ENCODE measurements around the gene SEMA4F.

SEMA4F gene

DNA sequence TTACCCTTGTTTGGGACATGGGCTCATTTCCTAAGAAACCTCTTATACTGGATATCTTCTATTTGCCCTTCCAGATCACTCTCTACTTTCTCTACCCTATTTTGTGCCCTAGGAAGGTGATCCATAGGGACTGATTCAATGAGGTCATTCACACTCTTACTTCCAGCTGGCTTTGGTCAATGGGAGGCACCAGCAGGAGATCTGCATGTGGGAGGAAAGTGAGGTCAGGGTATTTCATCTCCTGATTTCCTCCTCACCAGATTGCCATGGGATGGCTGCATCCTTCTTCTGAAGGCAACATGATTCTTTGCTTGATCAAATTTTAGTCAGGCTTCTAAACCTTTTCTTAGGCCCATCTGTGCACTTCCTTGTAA, 21.1 kb upstream of the SEMA4F start:
- H3K9ac ChIP-seq (ENCODE audit: low read length), result no peak overlapping the region
- no peaks in the 10 kb centered on the region for H3K27me3 ChIP-seq (ENCODE audit: low read length)
- TF ChIP-seq CTCF (IDR thresholded peaks at IDR 0.05; ENCODE audit: insufficient read depth, low read length, poor library complexity, severe bottlenecking) (no peak), EZH2phosphoT487 (conservative IDR thresholded peaks at IDR 0.05; ENCODE audit: low read length) (no peak)
- no peak overlapping the region for H3K27ac ChIP-seq (ENCODE audit: low read depth, low read length)
- H3K9me3 ChIP-seq (ENCODE audit: insufficient read depth, low read length), result no peaks in the 10 kb centered on the region
- H4K20me1 ChIP-seq (ENCODE audit: low read depth, low read length), result no peaks in the 10 kb centered on the region
- H2AFZ ChIP-seq (ENCODE audit: low read depth, low read length, severe bottlenecking), result no peak overlapping the region
- no peaks in the 10 kb centered on the region for H3F3A ChIP-seq (ENCODE audit: insufficient read depth)
- H3K79me2 ChIP-seq (ENCODE audit: insufficient read depth, low read length), result no peaks in the 10 kb centered on the region
- no peaks in the 10 kb centered on the region for H3K9me2 ChIP-seq (replicated peaks; ENCODE audit: insufficient read depth, low read length)
- no peak overlapping the region for H3K4me3 ChIP-seq (ENCODE audit: insufficient read depth, low read length, poor library complexity, severe bottlenecking)
- H3K36me3 ChIP-seq (ENCODE audit: low read length), result no peaks in the 10 kb centered on the region
- no peak overlapping the region for H3K4me2 ChIP-seq (ENCODE audit: low read depth, low read length, poor library complexity, severe bottlenecking)

GRCh38 chr2:74639550-74639949, 14.5 kb upstream of the SEMA4F start:
- no peak overlapping the region for H3K4me2 ChIP-seq (ENCODE audit: low read depth, low read length, poor library complexity, severe bottlenecking)
- no peaks in the 10 kb centered on the region; the same call in 1 of the 2 replicates for H4K20me1 ChIP-seq (ENCODE audit: low read depth, low read length)
- no peaks in the 10 kb centered on the region for H3K9me2 ChIP-seq (replicated peaks; ENCODE audit: insufficient read depth, low read length)

GRCh38 chr2:74645344-74645743, 8.7 kb upstream of the SEMA4F start:
- H3K9me2 ChIP-seq (replicated peaks; ENCODE audit: insufficient read depth, low read length), result no peaks in the 10 kb centered on the region
- H3K27me3 ChIP-seq (ENCODE audit: low read length), result no peaks in the 10 kb centered on the region

More at GRCh38 chr2:74639550-74639949, 14.5 kb upstream of the SEMA4F start:
- H3F3A ChIP-seq (ENCODE audit: insufficient read depth), result no peaks in the 10 kb centered on the region
- H3K79me2 ChIP-seq (ENCODE audit: insufficient read depth, low read length), result no peaks in the 10 kb centered on the region
- H3K36me3 ChIP-seq (ENCODE audit: low read length), result no peaks in the 10 kb centered on the region
- TF ChIP-seq EZH2phosphoT487 (conservative IDR thresholded peaks at IDR 0.05; ENCODE audit: low read length), result no peak
- no peak for TF ChIP-seq CTCF (IDR thresholded peaks at IDR 0.05; ENCODE audit: insufficient read depth, low read length, poor library complexity, severe bottlenecking)
- H3K27me3 ChIP-seq (ENCODE audit: low read length), result no peaks in the 10 kb centered on the region
- H2AFZ ChIP-seq (ENCODE audit: low read depth, low read length, severe bottlenecking), result no peak overlapping the region
- no peak overlapping the region for H3K27ac ChIP-seq (ENCODE audit: low read depth, low read length)
- H3K9me3 ChIP-seq (ENCODE audit: insufficient read depth, low read length), result no peaks in the 10 kb centered on the region
- no peak overlapping the region for H3K4me3 ChIP-seq (ENCODE audit: insufficient read depth, low read length, poor library complexity, severe bottlenecking)
- H3K9ac ChIP-seq (ENCODE audit: low read length), result no peak overlapping the region

More at GRCh38 chr2:74645344-74645743, 8.7 kb upstream of the SEMA4F start:
- Histone ChIP-seq H3K27ac (ENCODE audit: low read depth, low read length) (no peak overlapping the region), H3K4me2 (ENCODE audit: low read depth, low read length, poor library complexity, severe bottlenecking) (no peak overlapping the region), H2AFZ (ENCODE audit: low read depth, low read length, severe bottlenecking) (no peak overlapping the region), H3K4me3 (ENCODE audit: insufficient read depth, low read length, poor library complexity, severe bottlenecking) (no peak overlapping the region), H3K9me3 (ENCODE audit: insufficient read depth, low read length) (no peaks in the 10 kb centered on the region), H4K20me1 (ENCODE audit: low read depth, low read length) (no peaks in the 10 kb centered on the region; the same call in 1 of the 2 replicates), H3K79me2 (ENCODE audit: insufficient read depth, low read length) (no peaks in the 10 kb centered on the region), H3K36me3 (ENCODE audit: low read length) (no peaks in the 10 kb centered on the region), H3K9ac (ENCODE audit: low read length) (no peak overlapping the region), H3F3A (ENCODE audit: insufficient read depth) (no peaks in the 10 kb centered on the region)
- TF ChIP-seq CTCF (IDR thresholded peaks at IDR 0.05; ENCODE audit: insufficient read depth, low read length, poor library complexity, severe bottlenecking) (no peak), EZH2phosphoT487 (conservative IDR thresholded peaks at IDR 0.05; ENCODE audit: low read length) (no peak)
